Measurements from ENCODE around the gene OTOS.

OTOS gene

GRCh38 chr2:240179186-240179815, 38.8 kb upstream of the OTOS start:
- TF ChIP-seq POU6F1 (CRISPR knock-in tag; IDR thresholded peaks at IDR 0.05; ENCODE audit: borderline replicate concordance, low read depth) (no peak), TCF4 (CRISPR knock-in tag; IDR thresholded peaks at IDR 0.05; ENCODE audit: borderline replicate concordance) (no peak), ZC3H10 (CRISPR knock-in tag; IDR thresholded peaks at IDR 0.05) (no peak), GLIS3 (CRISPR knock-in tag; IDR thresholded peaks at IDR 0.05) (no peak), ESRRG (CRISPR knock-in tag; IDR thresholded peaks at IDR 0.05) (no peak), BACH2 (CRISPR knock-in tag; IDR thresholded peaks at IDR 0.05; ENCODE audit: borderline replicate concordance) (no peak), OSR1 (CRISPR knock-in tag; IDR thresholded peaks at IDR 0.05) (no peak), TOX (CRISPR knock-in tag; IDR thresholded peaks at IDR 0.05; ENCODE audit: borderline replicate concordance) (no peak), CSDC2 (CRISPR knock-in tag; IDR thresholded peaks at IDR 0.05) (no peak), ZNF565 (CRISPR knock-in tag; conservative IDR thresholded peaks at IDR 0.05; ENCODE audit: low read depth) (no peak)
- ATAC-seq, result no peak

DNA sequence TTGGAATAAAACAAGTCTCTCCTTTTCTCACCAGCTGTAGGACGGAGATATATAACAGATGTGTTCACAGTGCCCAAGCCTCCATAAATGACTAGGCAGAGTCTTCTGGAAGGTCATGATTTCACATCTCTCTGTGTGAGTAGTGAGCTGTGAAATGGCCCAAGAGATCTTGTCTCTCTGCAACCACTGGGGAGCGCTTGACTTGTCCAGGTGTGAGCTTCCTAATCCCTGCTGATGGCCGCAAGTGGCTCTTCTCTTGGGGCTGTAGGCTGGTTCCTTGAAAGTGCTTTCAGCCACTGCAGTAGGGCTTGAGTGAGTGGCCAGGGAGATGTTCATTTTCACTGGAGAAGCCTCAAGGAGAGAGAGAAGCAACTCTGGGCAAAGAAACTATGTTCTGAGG, 38.1 kb upstream of the OTOS start:
- no peak for ATAC-seq
- no peak for TF ChIP-seq PPARA (CRISPR knock-in tag; IDR thresholded peaks at IDR 0.05; ENCODE audit: borderline replicate concordance)
- no peak for TF ChIP-seq ZNF565 (CRISPR knock-in tag; conservative IDR thresholded peaks at IDR 0.05; ENCODE audit: low read depth)
- no peak for TF ChIP-seq ESRRG (CRISPR knock-in tag; IDR thresholded peaks at IDR 0.05)
- TF ChIP-seq RARB (CRISPR knock-in tag; IDR thresholded peaks at IDR 0.05), result no peak
- no peak for TF ChIP-seq ZFP30 (CRISPR knock-in tag; IDR thresholded peaks at IDR 0.05)
- TF ChIP-seq SNAI2 (CRISPR knock-in tag; IDR thresholded peaks at IDR 0.05), result no peak
- no peak for TF ChIP-seq GLIS3 (CRISPR knock-in tag; IDR thresholded peaks at IDR 0.05)
- no peak for TF ChIP-seq TOX (CRISPR knock-in tag; IDR thresholded peaks at IDR 0.05; ENCODE audit: borderline replicate concordance)
- no peak for TF ChIP-seq ARNTL (CRISPR knock-in tag; IDR thresholded peaks at IDR 0.05; ENCODE audit: borderline replicate concordance, low read depth)
- no peak for TF ChIP-seq CSDC2 (CRISPR knock-in tag; IDR thresholded peaks at IDR 0.05)
- TF ChIP-seq BACH2 (CRISPR knock-in tag; IDR thresholded peaks at IDR 0.05; ENCODE audit: borderline replicate concordance), result no peak
- no peak for TF ChIP-seq ZC3H10 (CRISPR knock-in tag; IDR thresholded peaks at IDR 0.05)
- no peak for TF ChIP-seq PATZ1 (CRISPR knock-in tag; IDR thresholded peaks at IDR 0.05; ENCODE audit: borderline replicate concordance)

DNA sequence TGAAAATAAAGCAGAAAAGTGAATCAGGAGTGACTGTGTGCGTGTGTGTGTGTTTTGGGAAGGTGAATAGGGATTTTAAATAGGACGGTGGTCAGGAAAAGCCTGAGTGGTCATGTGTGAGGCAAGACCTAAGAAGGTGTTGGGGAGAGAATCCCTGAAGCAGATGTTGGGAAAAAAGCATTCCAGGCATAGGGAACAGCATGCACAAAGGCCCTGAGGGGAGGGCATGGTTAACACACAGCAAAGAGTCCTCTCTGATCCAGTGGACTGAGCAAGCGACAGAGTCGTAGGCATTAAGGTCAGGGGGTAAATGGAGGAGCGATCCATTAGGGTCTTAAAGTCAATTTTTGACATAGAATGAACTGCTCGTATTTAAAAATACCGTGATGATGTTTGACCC, 34.0 kb upstream of the OTOS start:
- no peak for ATAC-seq
- no peak for TF ChIP-seq ESRRG (CRISPR knock-in tag; IDR thresholded peaks at IDR 0.05)
- TF ChIP-seq ZC3H10 (CRISPR knock-in tag; IDR thresholded peaks at IDR 0.05), result no peak
- TF ChIP-seq POU6F1 (CRISPR knock-in tag; IDR thresholded peaks at IDR 0.05; ENCODE audit: borderline replicate concordance, low read depth), result no peak
- TF ChIP-seq PATZ1 (CRISPR knock-in tag; IDR thresholded peaks at IDR 0.05; ENCODE audit: borderline replicate concordance), result no peak
- no peak for TF ChIP-seq SNAI2 (CRISPR knock-in tag; IDR thresholded peaks at IDR 0.05)
- TF ChIP-seq ZFP3 (CRISPR knock-in tag; IDR thresholded peaks at IDR 0.05), result no peak
- TF ChIP-seq CSDC2 (CRISPR knock-in tag; IDR thresholded peaks at IDR 0.05), result no peak
- TF ChIP-seq ARNTL (CRISPR knock-in tag; IDR thresholded peaks at IDR 0.05; ENCODE audit: borderline replicate concordance, low read depth), result no peak
- TF ChIP-seq TCF4 (CRISPR knock-in tag; IDR thresholded peaks at IDR 0.05; ENCODE audit: borderline replicate concordance), result no peak
- TF ChIP-seq, protein P1, sequence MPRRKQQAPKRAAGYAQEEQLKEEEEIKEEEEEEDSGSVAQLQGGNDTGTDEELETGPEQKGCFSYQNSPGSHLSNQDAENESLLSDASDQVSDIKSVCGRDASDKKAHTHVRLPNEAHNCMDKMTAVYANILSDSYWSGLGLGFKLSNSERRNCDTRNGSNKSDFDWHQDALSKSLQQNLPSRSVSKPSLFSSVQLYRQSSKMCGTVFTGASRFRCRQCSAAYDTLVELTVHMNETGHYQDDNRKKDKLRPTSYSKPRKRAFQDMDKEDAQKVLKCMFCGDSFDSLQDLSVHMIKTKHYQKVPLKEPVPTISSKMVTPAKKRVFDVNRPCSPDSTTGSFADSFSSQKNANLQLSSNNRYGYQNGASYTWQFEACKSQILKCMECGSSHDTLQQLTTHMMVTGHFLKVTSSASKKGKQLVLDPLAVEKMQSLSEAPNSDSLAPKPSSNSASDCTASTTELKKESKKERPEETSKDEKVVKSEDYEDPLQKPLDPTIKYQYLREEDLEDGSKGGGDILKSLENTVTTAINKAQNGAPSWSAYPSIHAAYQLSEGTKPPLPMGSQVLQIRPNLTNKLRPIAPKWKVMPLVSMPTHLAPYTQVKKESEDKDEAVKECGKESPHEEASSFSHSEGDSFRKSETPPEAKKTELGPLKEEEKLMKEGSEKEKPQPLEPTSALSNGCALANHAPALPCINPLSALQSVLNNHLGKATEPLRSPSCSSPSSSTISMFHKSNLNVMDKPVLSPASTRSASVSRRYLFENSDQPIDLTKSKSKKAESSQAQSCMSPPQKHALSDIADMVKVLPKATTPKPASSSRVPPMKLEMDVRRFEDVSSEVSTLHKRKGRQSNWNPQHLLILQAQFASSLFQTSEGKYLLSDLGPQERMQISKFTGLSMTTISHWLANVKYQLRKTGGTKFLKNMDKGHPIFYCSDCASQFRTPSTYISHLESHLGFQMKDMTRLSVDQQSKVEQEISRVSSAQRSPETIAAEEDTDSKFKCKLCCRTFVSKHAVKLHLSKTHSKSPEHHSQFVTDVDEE (CRISPR knock-in tag; IDR thresholded peaks at IDR 0.05), result no peak

Measured in SK-N-SH treated with all-trans-retinoic acid at 6 μM for 48 hours (cell line).